NCI-H1105 treated with DMSO at 0.1 percent for 48 hours (cell line): Measurements from ENCODE around the gene DPYSL5.

ENCODE experiments used
- DNase-seq: peaks from one replicate; lab custom pipeline; 2025; lab: John Stamatoyannopoulos, UW

The DPYSL5 gene

GRCh38 chr2:26845021-26845420 lies 2.9 kb upstream of the DPYSL5 start:
- no peak for DNase-seq

GRCh38 chr2:26846334-26847306 lies 1.3 kb upstream of the DPYSL5 start:
- DNase-seq: peak; percentile 75

GRCh38 chr2:26847307-26847654 lies 651 bp upstream of the DPYSL5 start:
- DNase-seq: no peak

- DNase-seq: peak; percentile 58
These were observed 564 bp downstream of the DPYSL5 start for GRCh38 chr2:26848336-26849055.

GRCh38 chr2:26849056-26849999 lies 1.4 kb downstream of the DPYSL5 start:
- DNase-seq: peak; percentile 68

- DNase-seq: peak; percentile 18
These were observed 2.1 kb downstream of the DPYSL5 start for GRCh38 chr2:26850000-26850431.

GRCh38 chr2:26850505-26850904 lies 2.6 kb downstream of the DPYSL5 start:
- DNase-seq: no peak

GRCh38 chr2:26852405-26853306 lies 4.7 kb downstream of the DPYSL5 start:
- no peak for DNase-seq

- no peak for DNase-seq
These were observed 5.8 kb downstream of the DPYSL5 start for GRCh38 chr2:26853751-26854150.

- DNase-seq: no peak
These were observed 6.4 kb downstream of the DPYSL5 start for GRCh38 chr2:26854283-26854827.

GRCh38 chr2:26855466-26855865 lies 7.5 kb downstream of the DPYSL5 start:
- no peak for DNase-seq

GRCh38 chr2:26859622-26860021 lies 11.7 kb downstream of the DPYSL5 start:
- DNase-seq: no peak

- no peak for DNase-seq
These were observed 12.4 kb downstream of the DPYSL5 start for GRCh38 chr2:26860211-26860850.

GRCh38 chr2:26861610-26862224 lies 13.8 kb downstream of the DPYSL5 start:
- no peak for DNase-seq

- DNase-seq: no peak
These were observed 16.3 kb downstream of the DPYSL5 start for GRCh38 chr2:26864226-26864625.

GRCh38 chr2:26864646-26865045 lies 16.7 kb downstream of the DPYSL5 start:
- DNase-seq: no peak

GRCh38 chr2:26870585-26871095 lies 22.7 kb downstream of the DPYSL5 start:
- DNase-seq: no peak

GRCh38 chr2:26873286-26873983 lies 25.5 kb downstream of the DPYSL5 start:
- no peak for DNase-seq

- no peak for DNase-seq
These were observed 26.6 kb downstream of the DPYSL5 start for GRCh38 chr2:26874514-26874913.
